EL (cell line): Measurements from ENCODE around the gene PRB4.
"Not testable (repeated sequence)": the region's sequence is repeated elsewhere in the genome, so short reads cannot be mapped to it uniquely, and the experiment has no call there.

Experiments used
- DNase-seq: peaks from one replicate; pipeline ENCODE4 v3.0.0-alpha.2; 2016

Gene PRB4

DNA sequence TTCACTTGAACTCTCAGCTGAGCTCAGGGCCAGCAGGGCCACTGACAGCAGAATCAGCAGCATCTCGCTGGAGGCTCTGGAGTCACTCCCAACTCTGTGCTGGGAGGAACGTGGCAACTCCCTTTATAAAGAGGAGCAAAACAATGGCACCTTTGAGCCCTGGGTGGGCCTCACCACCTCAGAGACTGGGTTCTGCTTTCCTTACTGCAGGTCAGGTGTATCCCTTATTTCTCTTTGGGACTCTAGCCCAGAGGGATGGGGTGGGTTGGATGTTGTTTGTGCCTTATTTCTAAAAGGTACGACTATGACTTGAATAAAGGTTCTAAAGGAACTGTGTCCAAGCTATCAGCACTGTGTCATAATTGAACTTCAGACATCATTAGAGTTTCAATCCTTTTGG is at the start of gene PRB4:
Gene PRB4 (minus strand): TSS at position 101 of the 400 bp plus-strand sequence. CDS start 38 bp downstream, at position 63.
- no peak for DNase-seq

GRCh38 chr12:11351736-11352135 is 41.5 kb upstream of the PRB4 start:
- DNase-seq = not testable (repeated sequence)

- no peak for DNase-seq
Observed at GRCh38 chr12:11348439-11348838, 38.2 kb upstream of the PRB4 start.

DNA sequence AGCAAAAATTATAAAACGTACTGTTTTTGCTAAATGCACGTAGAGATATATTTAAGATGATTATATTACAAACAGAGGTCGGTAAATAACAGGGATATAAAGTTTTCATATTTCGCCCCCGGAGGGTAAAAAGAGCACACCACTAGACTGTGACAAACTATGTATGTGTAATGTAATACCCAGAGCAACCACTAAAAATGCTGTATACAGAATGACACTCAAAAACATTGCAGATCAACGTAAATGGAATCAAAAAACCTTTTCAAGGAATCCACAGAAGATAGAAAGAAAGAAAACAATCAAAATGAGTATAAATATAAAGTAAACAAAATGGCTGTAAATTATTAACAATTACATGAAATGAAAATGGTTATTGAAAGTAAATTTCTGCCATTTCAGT is 37.6 kb upstream of the PRB4 start:
- no peak for DNase-seq

DNA sequence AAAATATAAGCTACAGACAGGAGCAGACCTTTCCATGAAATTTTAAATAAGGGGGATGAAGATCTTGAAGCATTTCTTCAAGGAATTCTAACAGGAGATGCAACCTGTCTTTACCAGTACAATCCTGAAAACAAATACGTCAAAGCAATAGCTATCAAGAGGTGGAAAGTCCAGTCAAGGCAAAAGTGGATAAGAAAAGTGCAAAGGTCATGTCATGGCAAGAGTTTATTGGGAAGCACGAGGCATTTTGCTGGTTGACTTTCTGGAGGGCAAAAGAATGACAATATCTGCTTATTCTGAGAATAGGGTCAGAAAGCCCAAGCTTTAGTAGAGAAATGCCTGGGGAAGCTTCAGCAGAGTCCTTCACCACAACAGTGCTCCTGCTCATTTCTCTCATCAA is 34.3 kb upstream of the PRB4 start:
- DNase-seq = no peak

DNA sequence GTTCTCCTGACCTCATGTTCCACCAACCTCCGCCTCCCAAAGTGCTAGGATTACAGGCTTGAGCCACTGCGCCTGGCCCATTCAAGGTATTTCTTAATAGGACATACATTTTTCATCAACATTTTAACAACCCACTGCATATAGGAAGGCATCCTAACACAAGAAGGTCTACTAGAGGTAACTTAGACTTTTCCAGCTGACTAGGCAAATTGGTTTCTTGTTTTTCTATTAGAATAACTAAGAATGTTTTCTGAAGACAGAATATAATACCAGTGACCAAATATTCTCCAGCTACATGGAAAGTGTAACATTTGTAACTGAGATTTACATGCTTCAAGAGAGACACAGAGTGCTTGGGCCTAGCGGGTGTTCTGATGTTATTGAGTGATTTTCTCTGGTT is 14.2 kb upstream of the PRB4 start:
- no peak for DNase-seq

GRCh38 chr12:11321980-11322379 is 11.7 kb upstream of the PRB4 start:
- DNase-seq = peak; percentile 14

- DNase-seq = no peak
Observed at GRCh38 chr12:11307143-11307542, 3.1 kb downstream of the PRB4 start.

DNA sequence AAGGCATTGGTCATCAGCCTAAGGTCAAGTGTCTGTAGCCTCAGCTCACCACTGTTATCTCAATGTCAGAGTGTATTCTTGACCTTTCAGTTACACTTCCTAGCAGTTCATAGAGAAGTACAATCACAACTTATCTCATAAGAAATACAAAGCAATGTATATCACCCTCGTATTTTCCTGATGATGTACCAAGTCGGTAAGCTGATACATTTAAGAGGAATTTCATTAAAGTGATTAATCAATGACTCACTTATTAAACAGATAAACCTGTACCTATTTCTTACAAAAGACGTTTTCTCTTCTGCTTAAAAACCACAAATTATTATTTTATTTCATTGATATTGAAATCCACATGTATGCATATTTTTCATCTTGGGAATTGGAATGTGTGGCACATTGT is 36.8 kb downstream of the PRB4 start:
- DNase-seq = no peak

DNA sequence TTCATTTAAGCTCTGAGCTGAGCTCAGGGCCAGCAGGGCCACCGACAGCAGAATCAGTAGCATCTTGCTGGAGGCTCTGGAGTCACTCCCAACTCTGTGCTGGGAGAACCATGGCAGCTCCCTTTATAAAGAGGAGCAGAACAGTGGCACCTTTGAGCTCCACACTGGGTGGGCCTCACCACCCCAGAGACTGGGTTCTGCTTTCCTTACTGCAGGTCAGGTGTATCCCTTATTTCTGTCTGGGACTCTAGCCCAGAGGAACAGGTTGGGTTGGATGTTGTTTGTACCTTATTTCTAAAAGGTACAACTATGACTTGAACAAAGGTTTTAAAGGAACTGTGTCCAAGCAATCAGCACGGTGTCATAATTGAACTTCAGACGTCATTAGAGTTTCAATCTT is 40.6 kb downstream of the PRB4 start, which contains the start of gene PRB3:
Gene PRB3 (minus strand): TSS at position 101 of the 400 bp plus-strand sequence. CDS start 38 bp downstream, at position 63.
- no peak for DNase-seq

DNA sequence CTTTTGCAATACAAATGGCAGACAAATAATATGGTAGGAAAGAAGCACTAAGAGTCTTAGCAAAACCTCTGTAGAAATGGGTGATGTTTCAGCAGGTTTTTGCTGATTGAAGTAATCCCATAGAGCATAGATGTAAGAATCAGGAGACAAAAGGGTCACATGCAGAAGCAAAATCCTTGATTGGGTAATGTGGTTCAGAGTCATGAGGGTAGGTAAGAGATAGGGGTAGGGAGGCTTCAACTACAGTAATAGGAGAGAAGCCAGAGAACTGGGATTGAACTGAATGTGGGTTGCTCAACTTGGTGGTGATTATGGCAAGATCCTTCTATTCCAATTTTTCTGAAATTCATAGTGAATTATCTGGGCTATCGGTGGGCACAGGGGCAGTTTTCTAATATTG is 45.7 kb downstream of the PRB4 start:
- DNase-seq = no peak
